ENCODE measurements around the gene ATF7.
"Not testable (repeated sequence)": the region's sequence is repeated elsewhere in the genome, so short reads cannot be mapped to it uniquely, and the experiment has no call there.

ATF7 gene

GRCh38 chr12:53594897-53595615, 31.1 kb downstream of the ATF7 start:
- no peak for DNase-seq

GRCh38 chr12:53593707-53594106, 32.5 kb downstream of the ATF7 start:
- no peak for DNase-seq

GRCh38 chr12:53593031-53593430, 33.2 kb downstream of the ATF7 start:
- DNase-seq: no peak

GRCh38 chr12:53592426-53592825, 33.8 kb downstream of the ATF7 start:
- no peak for DNase-seq

- no peak for DNase-seq
Measured at GRCh38 chr12:53591301-53592206, 34.6 kb downstream of the ATF7 start.

- no peak for DNase-seq
Measured at GRCh38 chr12:53590652-53591051, 35.5 kb downstream of the ATF7 start.

- DNase-seq: no peak
Measured at GRCh38 chr12:53589915-53590314, 36.3 kb downstream of the ATF7 start.

- DNase-seq: peak; percentile 32
Measured at GRCh38 chr12:53589423-53589822, 36.8 kb downstream of the ATF7 start.

GRCh38 chr12:53588123-53588522, 38.1 kb downstream of the ATF7 start:
- DNase-seq: no peak

GRCh38 chr12:53586745-53587144, 39.4 kb downstream of the ATF7 start:
- no peak for DNase-seq

GRCh38 chr12:53585448-53586125, 40.6 kb downstream of the ATF7 start:
- no peak for DNase-seq

GRCh38 chr12:53579545-53579955, 46.6 kb downstream of the ATF7 start:
- DNase-seq: no peak

- no peak for DNase-seq
Measured at GRCh38 chr12:53578783-53579182, 47.4 kb downstream of the ATF7 start.

GRCh38 chr12:53577941-53578352, 48.2 kb downstream of the ATF7 start:
- peak; percentile 63 for DNase-seq

- peak; percentile 57 for DNase-seq
Measured at GRCh38 chr12:53575502-53576249, 50.5 kb downstream of the ATF7 start.

GRCh38 chr12:53572134-53572758, 53.9 kb downstream of the ATF7 start:
- DNase-seq: no peak

- no peak for DNase-seq
Measured at GRCh38 chr12:53571295-53571694, 54.9 kb downstream of the ATF7 start.

GRCh38 chr12:53568809-53569557, 57.2 kb downstream of the ATF7 start:
- DNase-seq: no peak

- no peak for DNase-seq
Measured at GRCh38 chr12:53567961-53568808, 58.0 kb downstream of the ATF7 start.

- DNase-seq: not testable (repeated sequence)
Measured at GRCh38 chr12:53565376-53565775, 60.8 kb downstream of the ATF7 start.

GRCh38 chr12:53564941-53565340, 61.2 kb downstream of the ATF7 start:
- DNase-seq: no peak
